HG02852 (cell line): ENCODE data around the gene RIT1.

Source experiments
- ATAC-seq: cut with Tn5 transposase; IDR thresholded peaks from one replicate; pipeline ENCODE4 v1.9.1; 2021; ENCODE audit warnings: mild to moderate bottlenecking, moderate library complexity; ENCODE audit not compliant: unreplicated experiment

Gene RIT1, protein sequence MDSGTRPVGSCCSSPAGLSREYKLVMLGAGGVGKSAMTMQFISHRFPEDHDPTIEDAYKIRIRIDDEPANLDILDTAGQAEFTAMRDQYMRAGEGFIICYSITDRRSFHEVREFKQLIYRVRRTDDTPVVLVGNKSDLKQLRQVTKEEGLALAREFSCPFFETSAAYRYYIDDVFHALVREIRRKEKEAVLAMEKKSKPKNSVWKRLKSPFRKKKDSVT

DNA sequence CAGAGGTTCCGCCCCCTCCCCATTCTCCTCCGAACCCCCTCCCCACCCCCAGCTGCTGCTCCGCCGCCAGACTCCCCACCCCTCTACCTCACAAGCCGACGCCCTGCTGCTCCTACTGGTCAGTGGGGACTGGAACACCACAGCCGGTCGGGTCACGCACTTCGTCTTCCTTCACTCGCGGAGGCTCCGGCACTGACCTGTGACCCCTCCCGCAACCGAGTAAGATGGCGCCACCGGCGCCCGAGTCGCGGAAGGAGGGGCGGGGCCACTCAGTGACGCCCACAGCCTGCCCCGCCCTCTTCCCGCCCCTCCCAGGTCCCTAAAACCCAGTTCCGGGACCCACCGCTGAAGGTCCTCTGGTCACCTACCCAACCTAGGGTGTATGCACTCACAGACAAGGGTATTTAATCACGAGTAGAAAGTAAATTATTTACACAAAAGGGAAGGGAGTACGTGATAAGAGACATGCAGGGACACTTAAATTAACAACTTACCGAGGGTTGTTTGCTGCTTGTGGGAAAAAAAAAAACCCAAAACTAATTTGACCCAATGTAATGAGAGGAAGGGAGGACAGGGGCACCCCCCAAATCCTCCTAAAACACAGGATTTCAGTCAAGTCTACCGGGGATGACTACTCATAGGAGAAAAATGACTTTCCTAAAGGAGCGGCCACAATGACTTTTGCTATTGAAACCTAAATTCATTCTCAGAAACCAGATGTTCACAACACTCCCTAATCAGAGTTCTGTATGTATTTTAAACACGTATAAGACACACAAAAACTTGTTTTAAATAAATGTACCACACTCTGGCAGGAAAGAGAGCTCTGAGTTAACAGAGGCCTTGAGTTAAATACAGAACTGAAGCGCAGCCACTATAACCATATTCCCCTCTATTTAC lies at the start of gene RIT1:
Gene RIT1, minus strand, starts transcription at position 194 of the 900 bp plus-strand sequence. CDS start 588 bp downstream, outside the sequence.
- peak; percentile 78 for ATAC-seq

- no peak for ATAC-seq
These were observed 49.1 kb upstream of the RIT1 start for GRCh38 chr1:155960081-155960745.

GRCh38 chr1:155957411-155957915 lies 46.3 kb upstream of the RIT1 start:
- no peak for ATAC-seq

DNA sequence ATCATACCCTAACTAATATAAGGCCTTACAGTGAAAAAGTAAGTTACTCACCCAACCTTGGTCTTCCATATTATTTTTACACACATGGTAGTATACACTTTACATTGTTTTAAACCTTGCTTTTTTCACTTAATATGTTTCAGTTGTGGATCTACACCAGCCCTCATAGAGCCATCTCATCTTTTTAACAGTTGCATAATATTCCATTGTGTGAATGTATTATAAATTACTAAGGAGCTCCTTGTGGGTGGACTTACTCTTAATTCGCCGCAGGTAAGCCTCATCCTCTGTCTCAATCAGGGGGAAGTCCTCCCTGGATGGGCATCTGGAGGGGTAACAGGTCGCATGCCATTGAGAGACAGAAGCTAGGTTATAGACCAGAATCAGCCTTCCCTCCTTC lies 43.5 kb upstream of the RIT1 start:
- ATAC-seq, result no peak

- ATAC-seq, result no peak
These were observed 41.3 kb upstream of the RIT1 start for GRCh38 chr1:155952505-155952890.

DNA sequence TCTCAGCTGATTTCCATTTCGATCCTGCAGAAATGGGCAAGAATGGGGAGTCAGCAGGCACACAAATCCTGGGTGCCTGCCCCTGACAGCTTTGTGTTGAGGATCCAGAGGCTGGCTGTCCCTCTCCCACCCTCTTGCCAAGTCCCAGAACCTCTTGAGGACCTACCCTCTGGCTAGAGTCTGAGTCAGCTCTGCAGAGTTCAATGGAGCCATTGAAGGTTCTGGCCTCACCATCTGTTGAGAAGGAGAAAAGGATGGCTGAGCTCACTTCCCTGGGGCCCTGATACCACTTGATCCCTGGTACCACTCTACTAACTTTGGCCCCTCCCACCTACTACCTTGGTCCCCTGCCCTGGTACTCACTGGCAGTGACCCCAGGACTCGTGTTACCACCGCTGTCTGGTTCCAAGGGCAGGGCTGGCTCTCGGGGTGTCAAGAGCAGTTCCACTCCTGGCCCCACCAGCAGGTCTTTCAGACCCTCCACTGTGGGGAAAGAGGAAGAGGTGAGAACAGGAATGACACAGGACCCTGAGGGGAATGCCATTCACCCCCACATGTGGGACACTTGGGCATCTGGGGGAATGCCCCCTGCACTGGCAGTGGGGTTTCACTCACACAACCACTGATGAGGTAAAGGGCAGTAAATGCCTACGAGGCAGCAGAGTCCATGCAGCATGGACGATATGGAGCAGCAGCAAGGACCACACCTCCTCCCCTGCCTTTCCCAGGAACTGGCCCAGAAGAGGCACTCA lies 40.8 kb upstream of the RIT1 start:
- no peak for ATAC-seq

DNA sequence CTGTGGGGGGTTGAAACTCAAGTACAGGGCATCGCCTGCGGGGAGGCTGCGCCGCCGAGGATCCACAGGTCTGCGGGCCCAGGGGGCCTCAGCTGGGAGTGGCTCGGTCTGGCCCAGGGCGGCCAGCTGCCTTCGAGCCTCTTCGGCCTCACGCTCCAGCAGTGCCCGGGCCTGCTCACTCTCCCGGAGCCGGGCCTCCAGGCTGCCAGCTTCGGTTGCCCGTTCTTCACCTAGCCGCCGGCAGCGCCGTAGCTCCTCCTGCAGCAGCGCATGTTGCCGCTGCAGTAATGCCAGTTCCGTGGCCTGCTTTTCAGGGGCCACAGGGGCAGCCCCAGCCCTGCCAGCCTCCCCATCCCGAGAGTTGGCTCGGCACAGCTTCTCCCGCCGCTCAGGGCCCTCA lies 39.7 kb upstream of the RIT1 start:
- no peak for ATAC-seq

GRCh38 chr1:155947741-155948140 lies 36.6 kb upstream of the RIT1 start:
- ATAC-seq, result no peak

DNA sequence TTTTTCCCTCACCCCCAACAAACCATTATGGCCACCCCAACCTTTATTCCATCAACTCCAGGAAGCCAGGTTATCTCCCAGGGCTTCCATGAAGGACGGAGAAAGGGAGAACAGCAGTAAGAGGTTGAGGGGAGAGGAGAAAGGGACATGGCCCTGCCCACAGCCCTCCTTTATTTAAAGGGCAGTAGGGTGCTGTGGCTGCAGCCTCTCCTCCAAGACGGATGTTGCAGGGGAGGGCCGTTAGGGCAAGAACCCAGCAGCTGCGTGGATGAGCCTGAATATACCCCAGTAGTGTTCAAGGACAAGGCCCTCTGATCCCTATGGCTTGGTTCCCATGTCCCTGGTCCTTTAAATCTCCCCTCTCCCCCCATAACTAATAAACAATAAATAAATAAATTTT lies 36.1 kb upstream of the RIT1 start:
- ATAC-seq, result no peak

GRCh38 chr1:155946633-155947219 lies 35.6 kb upstream of the RIT1 start:
- no peak for ATAC-seq

DNA sequence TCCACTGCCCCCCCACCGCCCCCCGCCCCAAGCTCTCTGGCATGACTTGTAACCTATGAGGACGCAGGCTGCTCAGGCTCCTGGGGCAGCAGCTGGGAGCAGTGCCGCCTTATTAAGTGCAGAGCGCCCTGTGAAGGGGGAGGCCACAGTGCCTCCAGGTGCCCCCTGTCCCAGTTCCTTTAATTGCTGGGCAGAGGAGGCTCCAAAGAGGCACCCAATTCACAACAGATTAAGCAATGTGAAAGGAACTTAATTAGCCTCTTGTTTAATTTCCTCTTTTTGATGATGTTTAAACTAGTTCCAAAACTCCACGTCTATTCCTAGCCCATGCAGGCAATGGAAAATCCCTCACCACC lies 33.3 kb upstream of the RIT1 start:
- no peak for ATAC-seq

- ATAC-seq, result no peak
These were observed 31.5 kb upstream of the RIT1 start for GRCh38 chr1:155942578-155943141.

- no peak for ATAC-seq
These were observed 30.8 kb upstream of the RIT1 start for GRCh38 chr1:155941845-155942531.

GRCh38 chr1:155940993-155941844 lies 30.1 kb upstream of the RIT1 start, which contains the start of gene RXFP4:
RXFP4 (plus strand) TSS chr1:155941638; CDS start chr1:155941710, 72 bp downstream.
- no peak for ATAC-seq

GRCh38 chr1:155940482-155940992 lies 29.4 kb upstream of the RIT1 start:
- no peak for ATAC-seq

- ATAC-seq, result no peak
These were observed 27.1 kb upstream of the RIT1 start for GRCh38 chr1:155938220-155938627.

- ATAC-seq, result no peak
These were observed 23.9 kb upstream of the RIT1 start for GRCh38 chr1:155934936-155935590.
